GM18526 (cell line): ENCODE measurements around the gene SIGMAR1.
A peak's percentile ranks its signal among the peaks of the same experiment; 100 is the strongest.

Experiments used
- POLR2A ChIP-seq: IDR thresholded peaks from 3 replicates; pipeline ENCODE4 v1.6.1; 2011; ENCODE audit not compliant: insufficient read length; ENCODE audit errors: extremely low read depth

Gene SIGMAR1

DNA sequence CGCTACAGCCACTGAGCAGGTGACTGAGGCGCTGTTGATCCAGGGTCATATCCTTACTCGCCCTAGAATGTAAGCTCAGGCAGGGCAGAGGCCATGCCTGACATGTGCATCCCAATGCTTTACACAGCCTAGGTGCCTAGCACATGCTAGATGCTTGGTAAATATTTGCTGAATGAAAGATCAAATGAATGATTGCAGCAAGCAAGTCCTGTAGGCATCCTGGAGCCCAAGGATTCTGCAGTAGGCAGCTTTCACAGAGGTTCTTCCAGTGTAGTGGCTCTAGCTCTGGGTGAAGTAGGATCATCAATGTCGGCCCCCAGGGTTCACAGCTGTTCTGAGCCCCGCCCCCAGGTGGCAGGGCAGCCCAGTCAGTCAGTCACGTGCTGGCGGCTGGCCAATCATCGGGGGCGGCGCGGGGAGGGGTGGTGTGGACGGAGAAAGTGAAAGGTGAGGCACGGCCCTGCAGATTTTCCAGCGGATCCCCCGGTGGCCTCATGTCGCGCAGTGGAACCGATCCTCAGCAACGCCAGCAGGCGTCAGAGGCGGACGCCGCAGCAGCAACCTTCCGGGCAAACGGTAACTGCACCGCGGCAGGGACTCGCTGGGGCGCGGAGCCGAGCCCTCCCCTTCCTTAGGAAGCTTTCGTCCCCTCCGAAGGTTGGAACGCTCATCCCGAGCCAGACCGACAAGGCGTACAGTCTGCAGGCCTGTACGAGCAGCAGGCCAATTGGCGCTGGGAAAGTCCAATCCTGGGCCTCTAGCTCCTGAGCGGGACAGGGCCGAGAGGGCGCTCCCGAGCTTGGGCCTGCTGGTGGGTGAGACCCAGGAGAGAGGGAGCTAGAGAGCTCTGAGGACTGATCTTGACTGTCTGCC lies 8.9 kb upstream of the SIGMAR1 start, which contains the start of gene GALT:
Gene GALT (plus strand): TSS at position 465 of the 873 bp plus-strand sequence. CDS start 30 bp downstream, at position 495.
- TF ChIP-seq POLR2A: peak; percentile 81

DNA sequence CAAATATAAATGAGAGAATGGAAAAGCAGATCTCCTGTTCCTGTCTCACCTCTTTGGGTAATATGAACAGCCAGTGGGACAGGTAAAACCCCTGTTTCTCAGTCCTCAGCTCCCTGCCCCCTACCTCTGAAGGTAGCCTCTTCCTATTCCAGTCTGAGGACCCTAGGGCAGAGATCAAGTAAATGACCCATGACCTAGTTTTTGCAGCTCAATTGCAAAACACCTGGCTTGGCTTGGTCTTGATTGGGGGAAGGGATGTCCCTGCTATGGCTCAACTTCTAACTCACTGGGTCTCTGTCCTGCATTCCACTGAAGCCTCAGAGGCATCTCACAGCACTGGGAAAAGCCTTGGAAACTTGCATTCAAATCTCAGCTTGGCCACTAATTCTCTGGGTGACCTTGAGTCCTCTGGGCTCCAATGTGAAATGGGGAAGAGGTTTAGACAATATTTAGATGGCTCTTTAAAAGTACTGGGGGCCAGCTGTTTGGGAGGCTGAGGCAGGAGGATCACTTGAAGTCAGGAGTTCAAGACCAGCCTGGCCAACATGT lies 7.3 kb upstream of the SIGMAR1 start:
- TF ChIP-seq POLR2A: no peak

DNA sequence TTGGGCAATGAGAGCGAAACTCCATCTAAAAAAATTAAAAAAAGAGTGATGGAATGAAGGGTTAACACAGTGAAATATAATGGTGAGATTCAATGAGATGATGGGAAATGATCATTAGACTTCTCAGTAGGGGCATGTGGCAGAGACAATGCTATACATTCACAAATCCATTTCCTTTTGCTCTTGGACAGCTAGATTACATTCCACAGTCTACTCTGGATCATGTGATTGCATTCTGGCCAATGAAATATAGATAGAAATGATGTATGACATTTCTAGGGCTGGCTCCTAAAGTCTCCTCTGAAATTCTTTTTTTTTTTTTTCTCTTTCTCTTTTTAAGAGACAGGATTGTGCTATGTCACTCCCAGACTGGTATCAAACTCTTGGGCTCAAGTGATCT lies 5.1 kb upstream of the SIGMAR1 start:
- no peak for TF ChIP-seq POLR2A

DNA sequence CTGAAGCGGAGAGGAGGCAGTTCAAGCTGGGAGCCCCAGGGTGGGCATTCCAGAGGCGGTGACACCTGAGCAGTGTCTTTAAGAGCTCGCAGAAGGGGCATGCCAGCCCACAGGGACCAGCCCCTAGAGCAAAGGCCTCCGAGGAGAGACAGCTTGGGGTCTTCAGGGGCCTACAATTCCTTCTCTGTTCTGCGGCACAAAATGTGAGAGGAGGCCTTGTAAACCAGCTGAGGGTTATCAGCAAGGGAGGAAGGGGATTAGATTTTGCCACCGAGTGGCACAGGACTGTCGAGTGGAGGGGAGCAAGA lies 505 bp upstream of the SIGMAR1 start:
- no peak for TF ChIP-seq POLR2A

DNA sequence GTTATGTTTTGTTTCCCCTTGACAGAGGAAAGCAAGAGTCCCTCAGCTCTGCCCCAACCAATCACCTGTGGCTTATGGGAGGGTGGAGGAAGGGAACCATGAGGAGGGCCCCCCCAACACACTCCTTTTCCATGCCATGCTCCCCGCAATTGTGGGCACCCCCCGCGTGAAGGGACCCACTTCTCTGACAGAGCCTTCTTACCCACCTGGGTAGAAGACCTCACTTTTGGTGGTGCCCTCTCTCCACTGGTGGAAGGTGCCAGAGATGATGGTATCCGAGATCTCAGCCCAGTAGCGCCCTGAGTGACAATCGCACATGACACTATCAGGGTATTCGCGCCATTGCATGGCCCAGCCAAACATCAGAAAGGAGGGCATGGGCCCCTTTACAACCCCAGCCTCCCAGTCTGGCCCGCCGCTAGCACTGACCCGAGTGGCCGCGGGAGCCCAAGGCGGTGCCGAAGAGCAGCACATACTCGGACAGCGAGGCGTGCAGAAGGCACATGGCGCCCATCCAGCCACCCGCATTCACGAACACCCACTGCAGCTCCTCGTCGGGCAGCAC lies 714 bp downstream of the SIGMAR1 start:
- TF ChIP-seq POLR2A: no peak

DNA sequence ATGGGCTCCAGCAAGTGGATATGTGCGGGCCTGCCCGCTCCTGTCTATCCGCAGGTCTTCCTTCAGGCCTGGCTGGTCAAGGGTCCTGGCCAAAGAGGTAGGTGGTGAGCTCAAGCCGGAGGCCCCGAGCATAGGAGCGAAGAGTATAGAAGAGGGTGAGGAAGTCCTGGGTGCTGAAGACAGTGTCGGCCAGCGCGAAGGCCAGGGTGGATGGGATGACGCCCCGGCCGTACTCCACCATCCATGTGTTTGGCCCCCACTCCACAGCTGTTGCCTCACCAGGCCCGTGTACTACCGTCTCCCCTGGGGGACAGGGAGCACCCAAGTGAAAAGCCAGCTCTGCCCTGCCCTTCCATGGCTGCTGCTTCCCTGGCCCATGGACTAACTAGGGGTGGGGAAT lies 2.0 kb downstream of the SIGMAR1 start:
- TF ChIP-seq POLR2A: no peak

DNA sequence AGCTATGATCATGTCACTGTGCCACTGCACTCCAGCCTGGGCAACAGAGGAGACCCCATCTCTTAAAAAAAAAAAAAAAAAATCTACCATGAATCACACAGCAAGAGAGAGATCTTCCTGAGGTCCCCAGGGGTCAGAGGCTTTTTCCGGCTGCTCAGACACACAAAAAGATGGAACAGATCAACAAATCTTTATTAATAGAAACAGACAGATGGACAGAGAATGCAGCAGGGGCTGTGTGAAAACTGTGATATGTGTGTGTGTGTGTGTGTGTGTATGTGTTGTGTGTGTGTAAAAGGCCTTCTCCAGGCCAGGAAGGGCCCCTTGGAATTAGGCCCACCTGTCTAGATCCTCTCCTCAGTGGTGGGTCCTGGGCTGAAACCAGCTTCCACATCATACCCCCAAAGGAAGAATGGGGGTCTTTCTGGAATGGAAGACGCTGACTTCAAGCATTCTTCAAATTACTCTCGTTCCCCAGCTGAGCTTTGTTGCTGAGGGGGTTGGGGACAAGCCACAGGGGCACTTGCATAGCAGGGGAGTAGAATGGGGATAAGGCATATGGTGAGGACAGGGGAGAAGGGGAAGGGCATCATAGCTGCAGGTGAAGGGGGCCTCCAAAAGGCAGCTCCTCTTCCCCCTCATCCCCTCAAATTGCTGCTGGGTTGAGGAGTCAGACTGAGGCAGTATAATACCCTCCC lies 2.9 kb downstream of the SIGMAR1 start:
- TF ChIP-seq POLR2A: no peak

DNA sequence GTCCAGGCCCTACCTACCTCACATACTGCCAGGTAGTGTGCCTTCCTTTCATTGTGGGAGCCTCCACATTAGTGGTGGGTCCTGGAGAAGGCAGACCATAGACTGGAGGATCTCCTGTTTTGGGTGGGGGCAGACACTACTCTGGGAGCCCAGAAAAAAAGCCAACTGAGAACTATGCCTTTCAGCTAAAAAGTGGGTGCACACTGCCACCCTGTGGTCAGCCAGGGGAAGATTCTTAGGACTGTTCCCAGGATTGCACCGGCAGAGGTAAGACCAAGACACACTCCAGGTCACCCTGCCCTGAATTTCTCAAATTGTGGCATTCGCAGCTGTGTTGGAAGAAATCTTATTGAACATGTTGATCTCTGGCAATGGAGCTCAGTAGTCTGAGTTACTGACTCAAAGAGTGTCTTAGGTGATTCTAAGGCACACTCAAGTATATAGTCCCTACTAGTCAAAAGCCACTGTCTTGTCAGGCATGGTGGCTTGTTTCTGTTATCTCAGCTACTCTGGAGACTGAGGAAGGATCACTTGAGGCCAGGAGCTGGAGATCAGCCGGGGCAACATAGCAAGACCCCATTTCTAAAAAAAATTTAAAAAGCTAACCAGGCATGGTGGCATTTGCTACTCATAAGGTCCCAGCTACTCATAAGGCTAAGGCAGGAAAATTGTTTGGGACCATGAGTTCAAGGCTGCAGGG lies 3.6 kb downstream of the SIGMAR1 start:
- TF ChIP-seq POLR2A: no peak

DNA sequence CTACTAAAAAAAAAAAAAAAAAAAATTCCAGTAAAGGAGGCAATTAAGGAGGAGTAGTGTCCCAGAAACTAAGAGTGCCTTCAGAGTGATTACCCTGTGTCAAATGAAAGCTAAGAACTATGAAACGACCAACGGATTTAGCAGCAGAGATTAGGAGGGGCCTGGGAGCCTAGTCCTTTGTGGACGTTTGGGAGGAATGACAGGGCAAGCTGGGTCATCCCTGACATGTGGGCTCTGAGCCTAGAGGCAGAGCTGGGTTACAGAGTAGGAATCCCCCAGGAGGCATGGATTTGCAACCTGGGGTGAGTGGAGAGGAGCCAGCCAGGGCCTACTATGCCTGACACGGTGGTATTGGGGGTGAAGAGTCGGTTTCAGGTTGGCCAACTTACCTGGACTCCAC lies 4.4 kb downstream of the SIGMAR1 start:
- TF ChIP-seq POLR2A: no peak

DNA sequence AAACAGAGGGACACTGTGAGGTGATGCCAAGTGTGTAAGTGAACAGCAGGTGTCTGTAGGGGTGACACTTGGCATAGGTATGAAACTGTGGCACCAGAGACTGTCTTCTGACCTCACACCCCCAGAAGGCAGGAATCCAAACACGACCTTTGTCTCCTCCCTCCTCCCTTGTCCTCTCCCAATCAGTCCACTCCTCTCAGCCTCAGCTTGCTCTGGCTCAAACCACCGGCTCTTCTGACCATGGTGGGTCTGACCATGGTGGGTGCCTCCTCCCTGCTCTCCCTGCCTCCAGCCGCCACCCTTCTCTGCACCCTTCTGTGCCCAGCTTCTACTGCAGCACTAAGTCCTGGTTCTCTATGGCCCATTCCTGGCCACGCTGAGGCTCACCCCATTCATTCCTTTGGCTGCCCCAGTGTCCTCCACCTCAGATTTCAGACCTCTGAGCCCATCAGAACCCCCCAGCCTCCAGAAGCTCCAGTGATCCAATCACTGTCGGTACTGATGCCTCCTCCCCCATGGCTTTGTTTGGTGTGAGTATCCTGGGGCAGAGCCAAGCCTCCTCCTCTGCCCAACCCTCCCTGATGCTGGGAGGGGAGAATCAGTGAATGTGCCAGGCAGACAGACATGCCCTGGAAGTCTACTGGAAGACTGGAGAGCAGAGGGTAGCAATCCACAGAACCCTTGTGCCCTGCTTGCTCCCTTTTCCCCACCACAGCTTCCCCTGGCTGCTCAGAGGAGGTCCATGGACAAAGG lies 7.0 kb downstream of the SIGMAR1 start:
- TF ChIP-seq POLR2A: no peak

DNA sequence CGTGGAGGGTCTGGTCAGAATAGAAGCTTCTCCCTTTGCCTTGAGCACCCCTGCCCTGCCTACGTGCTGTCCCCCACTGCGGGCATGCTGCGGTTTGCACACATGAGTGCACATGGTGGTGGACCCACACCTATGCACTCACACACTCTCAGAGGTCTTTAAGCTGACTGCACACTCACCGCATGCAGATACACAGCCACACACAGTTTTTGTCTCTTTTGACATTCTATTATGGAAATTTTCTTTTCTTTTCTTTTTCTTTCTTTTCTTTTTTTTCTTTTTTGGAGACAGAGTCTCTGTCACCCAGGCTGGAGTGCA lies 8.1 kb downstream of the SIGMAR1 start:
- no peak for TF ChIP-seq POLR2A

DNA sequence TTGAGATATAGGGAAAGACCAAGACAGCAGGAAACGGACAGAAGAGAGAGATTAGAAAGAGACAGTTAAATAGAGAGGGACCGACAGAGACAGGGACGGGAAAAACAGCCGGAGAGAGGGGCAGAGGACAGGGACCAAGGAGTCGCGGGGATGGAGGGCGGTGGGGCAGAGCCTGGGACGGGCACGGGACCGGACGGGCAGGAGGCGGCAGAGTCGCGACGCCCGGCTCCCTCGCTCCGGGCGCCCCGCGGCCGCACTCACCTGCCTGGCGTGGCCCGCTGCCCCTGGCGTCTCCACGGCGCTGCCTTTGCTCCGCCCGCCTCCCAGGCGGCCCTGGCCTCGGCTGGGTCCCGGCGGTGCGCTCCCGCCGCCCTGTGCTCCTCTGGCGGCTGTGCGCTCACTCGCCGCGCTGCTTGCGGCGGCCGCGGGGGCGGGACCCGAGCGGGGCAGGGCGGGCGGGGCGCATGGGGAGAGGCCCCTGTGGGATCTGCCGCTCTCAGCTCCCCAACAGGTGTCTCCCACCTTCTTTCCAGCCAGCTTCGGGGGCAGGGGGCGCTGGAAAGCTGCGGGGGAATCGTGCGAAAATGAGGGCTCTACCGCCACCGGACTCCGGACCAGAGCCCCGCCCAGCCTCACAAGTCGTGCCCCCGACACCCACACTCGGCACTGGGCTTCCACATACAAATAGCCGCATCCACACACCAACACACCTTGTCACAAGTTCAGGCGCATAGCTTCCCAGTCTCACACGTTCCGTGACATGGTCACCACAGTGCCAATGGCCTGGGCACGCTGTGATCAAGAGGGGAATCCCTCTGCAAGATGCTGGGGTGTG lies 8.7 kb downstream of the SIGMAR1 start, which contains the start of gene ARID3C:
Gene ARID3C (minus strand): TSS at position 411 of the 835 bp plus-strand sequence. CDS start 1,052 bp downstream, outside the sequence.
- TF ChIP-seq POLR2A: no peak

DNA sequence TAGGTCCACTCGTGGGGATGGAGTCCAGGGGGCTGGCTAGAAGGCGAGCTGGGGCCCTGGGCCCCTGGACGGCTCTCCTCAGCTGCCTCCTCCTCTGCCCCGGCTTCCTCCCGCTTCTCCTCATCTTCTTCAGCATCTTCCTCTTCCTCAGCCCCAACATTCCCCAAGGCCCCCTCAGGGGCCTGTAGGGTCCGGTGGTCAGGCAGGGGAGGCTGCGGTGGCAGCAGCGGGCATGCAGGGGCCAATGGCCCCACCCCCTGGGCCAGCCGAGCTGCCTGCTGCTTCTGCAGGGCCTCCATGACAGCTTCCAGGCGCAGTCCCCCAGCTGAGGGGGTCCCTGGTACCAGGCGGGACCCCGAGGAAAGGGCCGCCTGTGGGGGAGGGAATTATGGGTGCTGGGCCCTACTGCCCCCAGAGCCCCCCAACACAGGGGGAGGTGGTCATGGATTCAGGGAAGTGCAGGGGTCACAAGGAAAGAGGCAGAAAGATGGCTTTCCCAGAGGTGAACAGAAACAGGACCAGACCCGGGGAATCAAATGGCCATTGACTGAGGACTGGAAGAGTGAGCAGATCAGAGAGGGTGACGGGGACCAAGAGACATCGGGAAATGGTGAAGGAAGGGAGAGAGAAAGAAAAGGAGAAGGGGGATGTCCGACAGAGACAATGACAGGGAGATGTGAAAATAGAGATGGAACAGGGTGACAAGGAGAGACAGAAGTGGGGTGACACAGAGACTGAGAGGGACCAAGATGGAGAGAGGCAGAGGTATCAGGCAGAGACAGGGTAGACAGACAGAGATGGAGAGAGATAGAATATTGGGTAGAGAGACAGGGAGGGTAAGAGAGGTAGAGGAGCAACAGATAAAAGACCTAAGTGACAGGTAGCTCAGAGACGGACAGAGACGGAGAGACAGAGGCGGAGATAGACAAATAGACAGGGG lies 9.6 kb downstream of the SIGMAR1 start:
- TF ChIP-seq POLR2A: no peak
